Panc1 (cell line): Measurements from ENCODE around the gene TFF1. TPM values are rescaled to one million over a fixed set of nuclear protein-coding genes. Genes with fewer than 3 reads are reported as not detected.

Experiments used
- ATAC-seq: fragments of 200-7000 bp; cut with Tn5 transposase; 2 replicates; pipeline ENCODE4 v1.9.1; 2020; ENCODE audit warnings: mild to moderate bottlenecking, moderate library complexity
- BruUV-seq: library from RNA; stranded (reverse); fragments of 400-500 nt; replicated peaks from 2 replicates; lab custom pipeline; 2021; lab: Mats Ljungman, UMichigan
- CTCF ChIA-PET: fragments of 300-600 bp; sonication (Branson Sonifier 250); formaldehyde crosslinking; loops from one replicate; lab custom pipeline; 2022; ENCODE audit warnings: antibody characterized with exemption; lab: Charles Lee
- POLR2A ChIA-PET: fragments of 300-600 bp; sonication (Branson Sonifier 250); formaldehyde crosslinking; loops from one replicate; lab custom pipeline; 2022; ENCODE audit warnings: antibody characterized with exemption; lab: Charles Lee
- DNase-seq: peaks from one replicate; pipeline ENCODE4 v3.0.0-alpha.2; 2010; ENCODE audit warnings: low read depth, low spot score
- H3K27ac ChIP-seq: 2 replicates; pipeline ENCODE4 v1.5.1; 2011; ENCODE audit warnings: mild to moderate bottlenecking, low read length, inconsistent platforms
- H3K27me3 ChIP-seq: fragments of 200-500 bp; sonication (Bioruptor generic); 2 replicates; pipeline ENCODE4 v1.6.0; 2014; ENCODE audit warnings: low read length, inconsistent platforms; ENCODE audit not compliant: control insufficient read depth, insufficient read depth
- H3K36me3 ChIP-seq: fragments of 200-500 bp; sonication (Bioruptor generic); 2 replicates; pipeline ENCODE4 v1.5.1; 2014; ENCODE audit warnings: inconsistent platforms, mild to moderate bottlenecking, low read length, moderate library complexity; ENCODE audit not compliant: control insufficient read depth, insufficient read depth
- H3K4me1 ChIP-seq: 2 replicates; pipeline ENCODE4 v1.5.1; 2011; ENCODE audit warnings: inconsistent platforms, mild to moderate bottlenecking, low read length, moderate library complexity; ENCODE audit not compliant: control insufficient read depth, insufficient read depth
- H3K4me3 ChIP-seq, 2 experiments: 2 replicates each; pipeline ENCODE4 v1.5.1; 2011 to 2012; ENCODE audit warnings: low read depth in 2 of 2, low read length in 2 of 2, mild to moderate bottlenecking in 2 of 2, inconsistent platforms in 1 of 2, moderate library complexity in 1 of 2
- H3K9me3 ChIP-seq: fragments of 200-500 bp; sonication (Bioruptor generic); 2 replicates; pipeline ENCODE4 v1.5.1; 2014; ENCODE audit warnings: low read depth, mild to moderate bottlenecking, inconsistent platforms, low read length, moderate library complexity; ENCODE audit not compliant: control insufficient read depth, insufficient read depth
- POLR2AphosphoS5 ChIP-seq: IDR thresholded peaks from 2 replicates; pipeline ENCODE4 v1.6.1; 2012; ENCODE audit warnings: mild to moderate bottlenecking, low read depth, low read length, moderate library complexity
- SIN3A ChIP-seq: IDR thresholded peaks from 2 replicates; pipeline ENCODE4 v1.6.1; 2012; ENCODE audit warnings: low read depth, mild to moderate bottlenecking, low read length, moderate library complexity, borderline replicate concordance; ENCODE audit not compliant: insufficient read depth
- TCF7L2 ChIP-seq: IDR thresholded peaks from 2 replicates; pipeline ENCODE4 v1.6.1; 2011; ENCODE audit warnings: mild to moderate bottlenecking, low read depth, low read length, inconsistent platforms
- in situ Hi-C: cut with HindIII; loops from 2 replicates; pipeline ENCODE4 v1.10.0; 2016; ENCODE audit warnings: low sequenced_read_pairs, low pct_unique_long_range_greater_than_20kb
- intact Hi-C: fragments of 100-400 bp; cut with micrococcal nuclease; formaldehyde crosslinking; loops from one replicate; pipeline ENCODE4 v1.10.0; 2022; ENCODE audit not compliant: unreplicated experiment
- total RNA-seq: library from RNA; stranded (reverse); gene quantifications from one replicate; pipeline ENCODE4 v1.2.1, GENCODE V29; 2021; ENCODE audit not compliant: unreplicated experiment
- TF ChIP-seq, protein P1 (sequence below), 2 experiments: IDR thresholded peaks; 2 replicates each; pipeline ENCODE4 v1.6.1; 2011 to 2012; ENCODE audit warnings: low read depth in 2 of 2, control low read depth in 1 of 2, low read length in 1 of 2, mild to moderate bottlenecking in 1 of 2, moderate library complexity in 1 of 2; ENCODE audit not compliant: insufficient read depth in 1 of 2
- TF ChIP-seq, protein P2 (sequence below): fragments of 450-650 bp; IDR thresholded peaks from 2 replicates; pipeline ENCODE4 v1.5.1; 2017; ENCODE audit warnings: mild to moderate bottlenecking

Gene TFF1
- total RNA-seq, 1 experiment from 2014 or later, result 0.36 TPM

- BruUV-seq, result no TSS peak
- Histone ChIP-seq H3K4me3 (no peak overlapping the region), H3K27me3 (no peaks in the 10 kb centered on the region), H3K27ac (no peak overlapping the region), H3K9me3 (no peaks in the 10 kb centered on the region), H3K4me1 (no peaks in the 10 kb centered on the region), H3K36me3 (no peaks in the 10 kb centered on the region)
- in situ Hi-C loops, result no loop called here
- intact Hi-C loops, result no loop called here
- ChIA-PET POLR2A (no interaction called here), CTCF (no interaction called here)
- ATAC-seq (no peak), DNase-seq (no peak)
- no peak for TF ChIP-seq SIN3A
- no peak for TF ChIP-seq TCF7L2
These were observed 8.1 kb upstream of the TFF1 start for GRCh38 chr21:42374457-42374856.

DNA sequence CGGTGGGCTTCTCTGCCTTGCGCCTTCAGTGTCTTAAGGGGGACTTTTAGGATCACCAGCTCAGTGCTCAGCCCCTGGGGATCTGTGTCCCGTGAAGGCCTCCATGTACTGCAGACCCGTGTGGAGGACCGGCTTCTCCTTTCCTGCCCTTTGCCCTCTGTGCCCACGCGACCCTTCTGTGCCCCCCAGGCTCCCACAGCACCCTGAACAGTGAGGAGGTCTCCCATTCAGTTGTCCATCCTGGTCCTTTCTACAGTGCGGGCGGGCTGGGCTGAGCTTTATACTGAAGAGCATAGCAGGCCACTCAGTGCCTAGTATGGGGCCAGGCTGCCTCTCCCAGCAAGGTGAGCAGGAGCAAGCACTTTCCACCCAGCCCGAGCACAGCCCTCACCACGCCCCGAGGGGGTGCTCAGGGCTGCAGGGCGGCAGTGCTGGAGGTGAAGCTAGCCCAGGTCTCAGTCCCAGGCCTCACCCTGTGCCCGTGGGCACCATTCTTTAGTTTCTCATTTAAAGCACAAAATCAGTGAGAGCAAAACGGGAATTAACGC lies 7.6 kb upstream of the TFF1 start:
- H3K27ac ChIP-seq, result no peak overlapping the region
- no peaks in the 10 kb centered on the region for H3K36me3 ChIP-seq
- intact Hi-C loops, result no loop called here
- CTCF ChIA-PET, result interaction anchor here (1.3 kb wide), 1 partner anchor 37 kb away, joined by 4 read pairs; no protein-coding TSS in a partner anchor
- no TSS peak for BruUV-seq
- H3K27me3 ChIP-seq, result no peaks in the 10 kb centered on the region
- no peaks in the 10 kb centered on the region for H3K9me3 ChIP-seq
- TF ChIP-seq, protein P1, sequence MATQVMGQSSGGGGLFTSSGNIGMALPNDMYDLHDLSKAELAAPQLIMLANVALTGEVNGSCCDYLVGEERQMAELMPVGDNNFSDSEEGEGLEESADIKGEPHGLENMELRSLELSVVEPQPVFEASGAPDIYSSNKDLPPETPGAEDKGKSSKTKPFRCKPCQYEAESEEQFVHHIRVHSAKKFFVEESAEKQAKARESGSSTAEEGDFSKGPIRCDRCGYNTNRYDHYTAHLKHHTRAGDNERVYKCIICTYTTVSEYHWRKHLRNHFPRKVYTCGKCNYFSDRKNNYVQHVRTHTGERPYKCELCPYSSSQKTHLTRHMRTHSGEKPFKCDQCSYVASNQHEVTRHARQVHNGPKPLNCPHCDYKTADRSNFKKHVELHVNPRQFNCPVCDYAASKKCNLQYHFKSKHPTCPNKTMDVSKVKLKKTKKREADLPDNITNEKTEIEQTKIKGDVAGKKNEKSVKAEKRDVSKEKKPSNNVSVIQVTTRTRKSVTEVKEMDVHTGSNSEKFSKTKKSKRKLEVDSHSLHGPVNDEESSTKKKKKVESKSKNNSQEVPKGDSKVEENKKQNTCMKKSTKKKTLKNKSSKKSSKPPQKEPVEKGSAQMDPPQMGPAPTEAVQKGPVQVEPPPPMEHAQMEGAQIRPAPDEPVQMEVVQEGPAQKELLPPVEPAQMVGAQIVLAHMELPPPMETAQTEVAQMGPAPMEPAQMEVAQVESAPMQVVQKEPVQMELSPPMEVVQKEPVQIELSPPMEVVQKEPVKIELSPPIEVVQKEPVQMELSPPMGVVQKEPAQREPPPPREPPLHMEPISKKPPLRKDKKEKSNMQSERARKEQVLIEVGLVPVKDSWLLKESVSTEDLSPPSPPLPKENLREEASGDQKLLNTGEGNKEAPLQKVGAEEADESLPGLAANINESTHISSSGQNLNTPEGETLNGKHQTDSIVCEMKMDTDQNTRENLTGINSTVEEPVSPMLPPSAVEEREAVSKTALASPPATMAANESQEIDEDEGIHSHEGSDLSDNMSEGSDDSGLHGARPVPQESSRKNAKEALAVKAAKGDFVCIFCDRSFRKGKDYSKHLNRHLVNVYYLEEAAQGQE (IDR thresholded peaks at IDR 0.05; ENCODE audit: insufficient read depth in 1 of 2, low read depth in 2 of 2, low read length in 1 of 2), result no peak
- no peak for TF ChIP-seq POLR2AphosphoS5
- TF ChIP-seq SIN3A, result no peak
- TF ChIP-seq, protein P2, sequence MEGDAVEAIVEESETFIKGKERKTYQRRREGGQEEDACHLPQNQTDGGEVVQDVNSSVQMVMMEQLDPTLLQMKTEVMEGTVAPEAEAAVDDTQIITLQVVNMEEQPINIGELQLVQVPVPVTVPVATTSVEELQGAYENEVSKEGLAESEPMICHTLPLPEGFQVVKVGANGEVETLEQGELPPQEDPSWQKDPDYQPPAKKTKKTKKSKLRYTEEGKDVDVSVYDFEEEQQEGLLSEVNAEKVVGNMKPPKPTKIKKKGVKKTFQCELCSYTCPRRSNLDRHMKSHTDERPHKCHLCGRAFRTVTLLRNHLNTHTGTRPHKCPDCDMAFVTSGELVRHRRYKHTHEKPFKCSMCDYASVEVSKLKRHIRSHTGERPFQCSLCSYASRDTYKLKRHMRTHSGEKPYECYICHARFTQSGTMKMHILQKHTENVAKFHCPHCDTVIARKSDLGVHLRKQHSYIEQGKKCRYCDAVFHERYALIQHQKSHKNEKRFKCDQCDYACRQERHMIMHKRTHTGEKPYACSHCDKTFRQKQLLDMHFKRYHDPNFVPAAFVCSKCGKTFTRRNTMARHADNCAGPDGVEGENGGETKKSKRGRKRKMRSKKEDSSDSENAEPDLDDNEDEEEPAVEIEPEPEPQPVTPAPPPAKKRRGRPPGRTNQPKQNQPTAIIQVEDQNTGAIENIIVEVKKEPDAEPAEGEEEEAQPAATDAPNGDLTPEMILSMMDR, result no peak
- no peak for TF ChIP-seq TCF7L2
- no peaks in the 10 kb centered on the region for H3K4me1 ChIP-seq
- in situ Hi-C loops, result no loop called here
- no peak for DNase-seq
- POLR2A ChIA-PET, result no interaction called here
- no peak overlapping the region for H3K4me3 ChIP-seq
- no peak for ATAC-seq

DNA sequence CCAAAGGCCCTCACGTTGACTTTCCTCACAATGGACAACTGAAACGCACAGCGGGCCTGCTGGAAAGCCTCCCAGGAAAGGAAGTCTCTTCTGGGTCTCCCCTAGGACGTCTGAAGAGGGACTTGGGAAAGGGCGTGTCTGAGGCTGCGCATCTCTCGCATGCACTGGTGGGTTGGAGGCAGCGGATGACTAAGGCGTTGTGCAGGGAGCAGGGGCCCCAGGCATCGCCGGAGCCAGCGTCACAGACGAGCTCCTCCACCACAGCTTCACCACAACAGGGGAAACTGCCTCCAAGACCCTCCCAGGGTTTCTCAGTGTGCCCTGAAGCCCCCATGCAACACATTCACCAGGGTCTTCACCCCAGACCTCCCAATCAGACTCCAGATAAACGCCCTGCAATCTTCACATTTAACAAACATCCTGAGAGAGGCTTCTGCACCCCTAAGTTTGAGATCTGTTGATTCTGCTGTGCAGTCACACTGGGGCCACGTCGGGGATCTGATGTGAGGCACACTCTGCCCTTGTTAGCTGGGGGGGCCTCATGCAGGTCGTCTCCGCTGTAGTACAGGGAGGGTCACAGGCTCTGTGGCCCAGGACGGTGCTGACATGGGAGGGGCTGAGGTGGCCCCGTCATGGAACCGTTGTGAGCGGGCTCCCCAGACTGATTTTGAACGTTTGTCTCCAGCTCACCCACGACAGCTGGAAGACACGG lies 7.0 kb upstream of the TFF1 start:
- Histone ChIP-seq H3K9me3 (no peaks in the 10 kb centered on the region), H3K27ac (no peak overlapping the region), H3K36me3 (no peaks in the 10 kb centered on the region), H3K27me3 (no peaks in the 10 kb centered on the region), H3K4me3 (no peak overlapping the region), H3K4me1 (no peaks in the 10 kb centered on the region)
- no TSS peak for BruUV-seq
- TF ChIP-seq, protein P1 (IDR thresholded peaks at IDR 0.05; ENCODE audit: insufficient read depth in 1 of 2, low read depth in 2 of 2, low read length in 1 of 2), result no peak
- no peak for TF ChIP-seq SIN3A
- TF ChIP-seq, protein P2, result no peak
- TF ChIP-seq TCF7L2, result no peak
- ATAC-seq (no peak), DNase-seq (no peak)
- in situ Hi-C loops (no loop called here), intact Hi-C loops (no loop called here)
- ChIA-PET POLR2A (no interaction called here), CTCF (interaction anchor here (1.3 kb wide), 1 partner anchor 36 kb away, joined by 4 read pairs; no protein-coding TSS in a partner anchor)
